ENCODE data around the gene DACT3. TPM values are rescaled to one million over a fixed set of nuclear protein-coding genes. Genes with fewer than 3 reads are reported as not detected.

The DACT3 gene
- polyA plus RNA-seq, 1 of the 3 experiments (the other 2 are of a cell fraction), result 9.5 TPM

DNA sequence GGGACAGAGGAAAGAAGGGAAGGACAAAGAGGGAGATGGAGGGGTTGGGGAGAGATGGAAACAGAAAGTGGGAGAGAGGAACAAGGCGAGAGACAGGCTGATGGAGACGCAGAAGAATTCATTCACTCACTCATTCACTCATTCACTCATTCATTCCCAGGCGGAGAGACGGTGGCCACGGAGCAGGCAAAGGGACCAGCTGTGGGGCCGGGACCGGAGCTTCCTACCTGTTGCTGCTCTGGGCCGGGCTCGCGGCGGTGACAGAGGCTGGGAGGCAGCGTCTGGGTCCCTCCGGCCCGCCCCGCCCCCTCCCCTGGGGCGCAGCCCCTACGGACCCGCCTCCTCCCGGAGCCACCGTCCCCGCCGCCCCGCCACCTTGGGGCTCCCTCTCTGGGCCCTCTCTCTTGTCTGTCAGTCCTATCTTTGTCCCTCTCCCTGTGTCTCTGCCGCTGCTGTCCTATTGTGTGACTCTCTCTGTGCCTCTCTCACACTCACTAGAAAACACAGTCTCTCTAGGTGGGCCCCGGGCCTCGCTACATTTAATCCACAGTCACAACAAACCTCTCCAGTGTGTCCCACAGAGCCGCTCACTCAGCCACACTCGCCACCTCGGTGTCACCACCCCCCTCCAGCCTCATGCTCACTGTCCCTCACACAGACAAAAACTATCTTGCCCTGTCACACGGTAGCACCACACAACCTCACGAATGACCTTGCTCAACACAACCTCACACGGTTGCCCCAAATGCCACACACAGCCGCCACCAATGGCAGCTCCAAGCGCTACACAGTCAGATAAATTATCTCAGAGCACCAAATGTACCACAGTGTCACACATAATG, 24.8 kb downstream of the DACT3 start, which contains the start of gene GNG8:
Gene GNG8 (minus strand): TSS at position 283 of the 842 bp plus-strand sequence. CDS start 1,520 bp downstream, outside the sequence.
- WGBS (ENCODE audit: low lambda C conversion rate), result 72% methylated on average over 17 of the region's 34 CpGs
- Histone ChIP-seq H3K9me2 (no peaks in the 10 kb centered on the region), H3K9ac (no peak within 1 kb of the TSS), H3K27ac (ENCODE audit: low read depth in 2 of 2, low read length in 1 of 2) (peak within 1 kb of the TSS in 1 of 2 experiments; percentile 92; a peak in 2 of 4 replicates), H3K4me2 (peak within 1 kb of the TSS; percentile 74; the same call in 1 of the 2 replicates), H3K4me1 (ENCODE audit: control insufficient read depth in 1 of 2, insufficient read depth in 2 of 2, low read depth in 1 of 2, low read length in 1 of 2) (peaks cover 16 to 50% of the 10 kb centered on the region in 2 experiments), H3K79me2 (ENCODE audit: insufficient read depth) (no peaks in the 10 kb centered on the region), H4K20me1 (ENCODE audit: insufficient read depth) (no peaks in the 10 kb centered on the region), H3K27me3 (ENCODE audit: insufficient read depth) (no peaks in the 10 kb centered on the region), H3F3A (replicated peaks; ENCODE audit: insufficient read depth) (peaks cover 9% of the 10 kb centered on the region), H3K9me3 (no peaks in the 10 kb centered on the region), H2AFZ (ENCODE audit: low read depth) (no peak within 1 kb of the TSS), H3K4me3 (ENCODE audit: low read depth in 2 of 2, low read length in 1 of 2) (peak within 1 kb of the TSS in 1 of 2 experiments; percentile 48; a peak in 2 of 4 replicates), H3K36me3 (replicated peaks in 1 of 2; ENCODE audit: control insufficient read depth in 1 of 2, insufficient read depth in 2 of 2, low read length in 1 of 2) (no peaks in the 10 kb centered on the region)
- TF ChIP-seq RAD21 (IDR thresholded peaks at IDR 0.05; ENCODE audit: low read length), result 0 out of 2 replicates have a peak, but pooled peaks have one; percentile 2
- TF ChIP-seq, protein P1, sequence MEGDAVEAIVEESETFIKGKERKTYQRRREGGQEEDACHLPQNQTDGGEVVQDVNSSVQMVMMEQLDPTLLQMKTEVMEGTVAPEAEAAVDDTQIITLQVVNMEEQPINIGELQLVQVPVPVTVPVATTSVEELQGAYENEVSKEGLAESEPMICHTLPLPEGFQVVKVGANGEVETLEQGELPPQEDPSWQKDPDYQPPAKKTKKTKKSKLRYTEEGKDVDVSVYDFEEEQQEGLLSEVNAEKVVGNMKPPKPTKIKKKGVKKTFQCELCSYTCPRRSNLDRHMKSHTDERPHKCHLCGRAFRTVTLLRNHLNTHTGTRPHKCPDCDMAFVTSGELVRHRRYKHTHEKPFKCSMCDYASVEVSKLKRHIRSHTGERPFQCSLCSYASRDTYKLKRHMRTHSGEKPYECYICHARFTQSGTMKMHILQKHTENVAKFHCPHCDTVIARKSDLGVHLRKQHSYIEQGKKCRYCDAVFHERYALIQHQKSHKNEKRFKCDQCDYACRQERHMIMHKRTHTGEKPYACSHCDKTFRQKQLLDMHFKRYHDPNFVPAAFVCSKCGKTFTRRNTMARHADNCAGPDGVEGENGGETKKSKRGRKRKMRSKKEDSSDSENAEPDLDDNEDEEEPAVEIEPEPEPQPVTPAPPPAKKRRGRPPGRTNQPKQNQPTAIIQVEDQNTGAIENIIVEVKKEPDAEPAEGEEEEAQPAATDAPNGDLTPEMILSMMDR (IDR thresholded peaks at IDR 0.05), result no peak
- no peak for TF ChIP-seq GABPA (IDR thresholded peaks at IDR 0.05; ENCODE audit: low read depth)
- ChIA-PET POLR2A (interaction anchor here (0.6 to 9.6 kb wide), 5 partner anchors 15 to 608 kb away, joined by 3 to 100 read pairs (median 4); partner anchors contain the start of gene DACT3), CTCF (interaction anchor here (1.0 to 8.3 kb wide), 2 partner anchors 10 to 26 kb away, joined by 3 to 106 read pairs; partner anchors contain the start of gene DACT3)
- no peak for DNase-seq

DNA sequence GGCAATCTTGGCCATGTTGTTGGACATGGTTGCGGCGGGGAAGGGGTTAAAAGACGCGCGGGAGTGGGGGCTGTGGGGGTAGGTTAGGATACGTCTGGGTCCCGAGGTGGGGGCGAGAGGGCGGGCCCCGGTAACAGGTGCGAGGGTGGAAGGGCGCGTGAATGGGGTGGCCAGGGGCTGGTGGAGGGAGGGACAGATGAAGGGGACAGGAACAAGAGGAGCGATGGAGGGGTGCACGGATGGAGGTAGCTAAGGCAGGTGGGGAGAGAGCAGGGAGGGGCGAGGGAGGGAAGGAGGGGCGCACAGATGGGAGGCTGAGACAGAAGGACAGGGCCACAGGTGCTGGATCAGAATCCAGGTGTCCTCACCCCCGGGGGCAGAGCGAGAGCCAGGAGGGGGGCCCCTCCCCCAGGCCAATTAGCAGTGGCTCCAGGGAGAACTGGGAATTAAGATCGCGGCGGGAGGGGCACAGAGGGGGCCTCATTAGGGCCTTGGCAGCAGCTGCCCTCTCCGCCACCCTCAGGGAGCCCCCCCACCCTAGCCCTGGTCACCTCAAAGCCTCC, 26.2 kb downstream of the DACT3 start:
- no peaks in the 10 kb centered on the region for H3K9me3 ChIP-seq
- H3K4me3 ChIP-seq (ENCODE audit: low read depth in 2 of 2, low read length in 1 of 2), result peak overlapping the region in 1 of 2 experiments; percentile 48; a peak in 2 of 4 replicates
- H4K20me1 ChIP-seq (ENCODE audit: insufficient read depth), result no peaks in the 10 kb centered on the region

More for the DNA sequence above, 26.2 kb downstream of the DACT3 start:
- Histone ChIP-seq H3K27ac (ENCODE audit: low read depth in 2 of 2, low read length in 1 of 2) (peak overlapping the region in 1 of 2 experiments; percentile 92; a peak in 2 of 4 replicates), H3K79me2 (ENCODE audit: insufficient read depth) (no peaks in the 10 kb centered on the region), H3K4me2 (peak overlapping the region; percentile 74; the same call in 1 of the 2 replicates), H3K36me3 (replicated peaks in 1 of 2; ENCODE audit: control insufficient read depth in 1 of 2, insufficient read depth in 2 of 2, low read length in 1 of 2) (no peaks in the 10 kb centered on the region), H3K9me2 (no peaks in the 10 kb centered on the region), H3K4me1 (ENCODE audit: control insufficient read depth in 1 of 2, insufficient read depth in 2 of 2, low read depth in 1 of 2, low read length in 1 of 2) (peaks cover 17 to 53% of the 10 kb centered on the region in 2 experiments), H3F3A (replicated peaks; ENCODE audit: insufficient read depth) (peaks cover 4% of the 10 kb centered on the region), H3K9ac (no peak overlapping the region), H2AFZ (ENCODE audit: low read depth) (peak overlapping the region; percentile 68; the same call in 1 of the 2 replicates), H3K27me3 (ENCODE audit: insufficient read depth) (no peaks in the 10 kb centered on the region)
- TF ChIP-seq, protein P1 (IDR thresholded peaks at IDR 0.05), result no peak
- no peak for TF ChIP-seq RXRA (IDR thresholded peaks at IDR 0.05; ENCODE audit: borderline replicate concordance, low read depth)
- TF ChIP-seq NRF1 (IDR thresholded peaks at IDR 0.05; ENCODE audit: low read depth, low read length), result no peak
- no peak for TF ChIP-seq MEF2A (IDR thresholded peaks at IDR 0.05; ENCODE audit: borderline replicate concordance, low read depth)
- no peak for TF ChIP-seq YY1 (IDR thresholded peaks at IDR 0.05; ENCODE audit: low read depth)
- no peak for TF ChIP-seq CHD2 (IDR thresholded peaks at IDR 0.05; ENCODE audit: low read length, partially characterized antibody)
- no peak for TF ChIP-seq EP300 (IDR thresholded peaks at IDR 0.05; ENCODE audit: borderline replicate concordance in 1 of 2, low read depth in 1 of 2, low read length in 1 of 2)
- ChIA-PET CTCF (interaction anchor here (0.5 to 8.3 kb wide), 3 partner anchors 8 to 27 kb away, joined by 3 to 106 read pairs (median 3); partner anchors contain the start of gene DACT3), POLR2A (interaction anchor here (1.3 to 9.6 kb wide), 4 partner anchors 13 to 26 kb away, joined by 4 to 100 read pairs (median 18); partner anchors contain the start of gene DACT3)
- no peak for DNase-seq
- 8% methylated on average over 19 of the region's 23 CpGs for WGBS (ENCODE audit: low lambda C conversion rate)

Data from SK-N-SH (cell line).